K562 (cell line): ENCODE measurements around the gene SUN5. TPM values are rescaled to one million over a fixed set of nuclear protein-coding genes. Genes with fewer than 3 reads are reported as not detected.

Experiments
- ATAC-seq: fragments of 200-7000 bp; cut with Tn5 transposase; 3 replicates; pipeline ENCODE4 v1.9.1; 2020; ENCODE audit warnings: moderate library complexity
- BruUV-seq: library from RNA; stranded (reverse); fragments of 400-500 nt; replicated peaks from 2 replicates; lab custom pipeline; 2021; lab: Mats Ljungman, UMichigan
- CTCF ChIA-PET: fragments of 300-600 bp; formaldehyde crosslinking; extraction: SDS; loops from one replicate; lab custom pipeline; 2021; ENCODE audit warnings: low intra/inter-chr PET ratio; lab: Yijun Ruan, JAX
- POLR2A ChIA-PET: fragments of 300-600, 350-650 bp; sonication (Branson Sonifier 250); formaldehyde crosslinking; extraction: SDS; loops from one replicate; lab custom pipeline; 2021; ENCODE audit warnings: antibody characterized with exemption, inconsistent platforms; lab: Yijun Ruan, JAX
- DNase-seq, 4 experiments: peaks; one replicate each; pipeline versions ENCODE4 v3.0.0 to v3.0.0-alpha.2; 2011 to 2018; ENCODE audit warnings: low spot score in 3 of 4, mixed read lengths in 3 of 4; ENCODE audit errors: extremely low read depth in 1 of 4
- FAIRE-seq: peaks from 2 replicates; lab custom pipeline; 2011; peaks lifted over from hg19 to GRCh38; lab: Jason Lieb, UNC
- H2AFZ ChIP-seq: 2 replicates; pipeline ENCODE4 v1.6.0; 2011; ENCODE audit warnings: low read depth, low read length, control low read depth, inconsistent platforms
- H3K27ac ChIP-seq: fragments of 200-600 bp; 3 replicates; pipeline ENCODE4 v1.8.0; 2011; ENCODE audit warnings: low read depth, mild to moderate bottlenecking, control low read depth, inconsistent platforms, low read length, moderate library complexity, mixed read lengths; ENCODE audit errors: extremely low read depth
- H3K27me3 ChIP-seq, 2 experiments: fragments of 300-600 bp in 1 of 2; 2 replicates in 1 of 2; 3 replicates in 1 of 2; pipeline versions ENCODE4 v1.6.0 to v1.8.0; 2011; ENCODE audit warnings: inconsistent platforms in 2 of 2, low read length in 2 of 2, mild to moderate bottlenecking in 1 of 2, mixed read lengths in 1 of 2, moderate library complexity in 1 of 2; ENCODE audit not compliant: control insufficient read depth in 2 of 2, insufficient read depth in 2 of 2
- H3K36me3 ChIP-seq: fragments of 300-600 bp; 3 replicates; pipeline ENCODE4 v1.8.0; 2011; ENCODE audit warnings: mild to moderate bottlenecking, low read length, inconsistent platforms; ENCODE audit not compliant: control insufficient read depth, insufficient read depth
- H3K4me1 ChIP-seq, 2 experiments: fragments of 200-600 bp in 1 of 2; replicated peaks in 1 of 2; 2 replicates in 1 of 2; 3 replicates in 1 of 2; pipeline versions ENCODE4 v1.5.1 to v1.8.0; 2011; ENCODE audit warnings: inconsistent platforms in 2 of 2, low read length in 2 of 2, mild to moderate bottlenecking in 1 of 2, mixed read lengths in 1 of 2, moderate library complexity in 1 of 2; ENCODE audit not compliant: control insufficient read depth in 2 of 2, insufficient read depth in 2 of 2
- H3K4me2 ChIP-seq: 2 replicates; pipeline ENCODE4 v1.6.1; 2011; ENCODE audit warnings: low read length, control low read depth, inconsistent platforms, mixed read lengths; ENCODE audit not compliant: insufficient read depth
- H3K4me3 ChIP-seq: fragments of 200-600 bp; sonication (generic), shearing (Covaris generic); 2 replicates; pipeline ENCODE4 v1.5.1; 2016; ENCODE audit warnings: control low read depth, inconsistent platforms
- H3K79me2 ChIP-seq: fragments of 200-600 bp; 3 replicates; pipeline ENCODE4 v1.8.0; 2011; ENCODE audit warnings: low read length, inconsistent platforms; ENCODE audit not compliant: control insufficient read depth, insufficient read depth
- H3K9ac ChIP-seq, 2 experiments: 2 replicates each; pipeline versions ENCODE4 v1.6.0 to v1.6.1; 2011; ENCODE audit warnings: low read depth in 2 of 2, low read length in 2 of 2, control low read depth in 1 of 2, inconsistent platforms in 1 of 2, mild to moderate bottlenecking in 1 of 2, mixed read lengths in 1 of 2; ENCODE audit not compliant: insufficient read depth in 1 of 2
- H3K9me1 ChIP-seq: one replicate; pipeline ENCODE4 v1.6.0; 2011; ENCODE audit warnings: inconsistent platforms, mild to moderate bottlenecking, low read length, moderate library complexity; ENCODE audit not compliant: control insufficient read depth, insufficient read depth
- H3K9me3 ChIP-seq: replicated peaks from 2 replicates; pipeline ENCODE4 v1.5.1; 2011; ENCODE audit warnings: low read depth, low read length, inconsistent platforms; ENCODE audit not compliant: control insufficient read depth, insufficient read depth
- H4K20me1 ChIP-seq: replicated peaks from 2 replicates; pipeline ENCODE4 v1.6.1; 2011; ENCODE audit warnings: low read length, inconsistent platforms, mixed read lengths; ENCODE audit not compliant: control insufficient read depth, insufficient read depth
- FOXP1 ChIP-seq: sonication (generic); formaldehyde crosslinking; IDR thresholded peaks from 2 replicates; pipeline ENCODE4 v1.8.0; 2022; ENCODE audit warnings: mild to moderate bottlenecking, missing genetic modification reagents
- GABPB1 ChIP-seq: sonication (generic); formaldehyde crosslinking; IDR thresholded peaks from 2 replicates; pipeline ENCODE4 v1.8.0; 2022; ENCODE audit warnings: mild to moderate bottlenecking, missing genetic modification reagents
- HEY1 ChIP-seq: fragments of 250-450 bp; sonication (Bioruptor Pico); IDR thresholded peaks from 2 replicates; pipeline ENCODE4 v1.5.0; 2020; ENCODE audit warnings: mild to moderate bottlenecking, moderate library complexity, borderline replicate concordance
- ZFP36 ChIP-seq: fragments of 150-350 bp; IDR thresholded peaks from 2 replicates; pipeline ENCODE4 v1.6.1; 2018; ENCODE audit warnings: low read length, low read depth; ENCODE audit not compliant: partially characterized antibody
- WGBS: fragments of 100-300 bp; shearing (Covaris generic); methylation state at CpG from one replicate; pipeline ENCODE4 v1.1.6; 2016; ENCODE audit warnings: low coverage, mixed read lengths; ENCODE audit not compliant: insufficient coverage; ENCODE audit errors: missing lambda C conversion rate; 5-methylcytosine and 5-hydroxymethylcytosine counted together
- in situ Hi-C: fragments of 300-500 bp; cut with MboI; formaldehyde crosslinking; loops from 4 replicates; pipeline ENCODE4 v1.15.0; 2018; ENCODE audit warnings: inconsistent platforms, mixed read lengths
- intact Hi-C: fragments of 100-400 bp; cut with micrococcal nuclease; formaldehyde crosslinking; loops from 2 replicates; pipeline ENCODE4 v1.14.2; 2022
- polyA plus RNA-seq, 8 experiments: library from polyadenylated mRNA; depleted of rRNA in 4 of 8; stranded (reverse) in 5 of 8; unstranded in 3 of 8; fragments of >200 nt; fragmentation: Nextera tagmentation in 2 of 8; fragmentation: Illumina TruSeq in 1 of 8; extraction: Ambion mirVana in 2 of 8; extraction: Trizol in 1 of 8; gene quantifications; 2 replicates each; pipeline versions ENCODE4 v1.2.1 to v1.2.3, GENCODE V29; 2011 to 2014; ENCODE audit warnings: inconsistent platforms in 1 of 8, missing spikeins in 1 of 8
- total RNA-seq, 7 experiments: library from RNA; depleted of rRNA in 6 of 7; stranded (reverse); fragments of >200 nt in 6 of 7; fragmentation: Illumina TruSeq in 2 of 7; extraction: Trizol in 2 of 7; gene quantifications; 2 replicates each; pipeline versions ENCODE4 v1.2.1 to v1.2.3, GENCODE V29; 2011 to 2021; ENCODE audit warnings: low replicate concordance in 1 of 7

Gene SUN5
- total and polyA plus RNA-seq, 9 of the 15 experiments (the other 6 are each of a cell fraction or from before 2014, with no cell fraction given): not detected

DNA sequence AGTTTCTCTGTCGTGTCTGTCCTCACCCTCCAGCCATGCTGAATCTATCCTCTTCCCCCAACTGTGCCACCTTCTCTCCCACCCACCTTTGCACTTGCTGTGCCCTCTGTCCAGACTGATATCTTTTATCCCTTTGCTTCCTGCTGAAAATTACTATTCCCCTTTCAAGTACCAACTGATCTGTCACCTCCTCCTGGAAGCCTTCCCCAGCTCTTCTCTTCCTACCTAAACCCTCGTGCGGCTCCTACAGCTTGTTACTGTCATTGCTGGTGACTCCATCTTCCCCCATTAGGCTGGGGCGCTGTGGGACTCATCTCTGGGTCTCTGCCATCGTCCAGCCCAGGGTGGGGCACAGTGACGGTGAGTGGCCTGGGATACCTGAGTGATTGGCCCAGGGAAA lies 28.3 kb upstream of the SUN5 start:
- H3K4me2 ChIP-seq: no peak overlapping the region
- whole genome bisulfite sequencing: 0% methylated on average over 6 of the region's 6 CpGs
- no peak overlapping the region for H3K4me3 ChIP-seq
- in situ Hi-C loops: no loop called here
- ChIA-PET POLR2A (interaction anchor here (0.6 kb wide), 1 partner anchor 39 kb away, joined by 3 read pairs; no protein-coding TSS in a partner anchor), CTCF (no interaction called here)
- no peaks in the 10 kb centered on the region for H3K79me2 ChIP-seq
- H3K9me3 ChIP-seq: no peaks in the 10 kb centered on the region
- no peaks in the 10 kb centered on the region; the same call in 1 of the 2 replicates for H4K20me1 ChIP-seq
- no peak overlapping the region for H3K27ac ChIP-seq
- no peaks in the 10 kb centered on the region for H3K9me1 ChIP-seq
- H2AFZ ChIP-seq: no peak overlapping the region
- TF ChIP-seq ZFP36: peak; percentile 84
- no peak for TF ChIP-seq GABPB1 (CRISPR knock-in tag)
- ATAC-seq (no peak), DNase-seq (no peak), FAIRE-seq (no peak)
- H3K36me3 ChIP-seq: no peaks in the 10 kb centered on the region
- BruUV-seq: no TSS peak
- H3K9ac ChIP-seq: no peak overlapping the region
- peaks cover 0 to 34% of the 10 kb centered on the region in 2 experiments; a peak in 2 of 5 replicates for H3K27me3 ChIP-seq
- intact Hi-C loops: no loop called here
- H3K4me1 ChIP-seq: peaks cover 0 to 3% of the 10 kb centered on the region in 2 experiments; a peak in 1 of 5 replicates

DNA sequence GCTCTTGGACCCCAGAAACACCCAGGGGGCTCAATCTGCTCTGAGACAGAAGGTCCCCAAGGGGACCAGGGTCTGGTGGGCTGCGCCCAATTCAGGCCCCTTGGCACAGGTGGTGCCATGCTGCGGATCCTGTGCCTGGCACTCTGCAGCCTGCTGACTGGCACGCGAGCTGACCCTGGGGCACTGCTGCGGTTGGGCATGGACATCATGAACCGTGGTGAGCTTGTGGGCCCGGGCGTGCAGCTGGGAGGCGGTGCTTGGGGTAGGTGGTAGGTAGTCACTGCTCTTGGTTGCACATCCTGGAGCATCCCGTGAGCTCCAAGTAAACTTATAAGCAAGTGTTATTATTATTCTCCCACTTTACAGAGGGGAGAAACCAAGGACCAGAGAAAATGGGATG lies 27.3 kb upstream of the SUN5 start, which contains the start of gene BPIFB6:
BPIFB6 (plus strand) TSS at position 118 of the 400 bp plus-strand sequence; CDS start at position 118, 0 bp downstream.
- Histone ChIP-seq H3K27me3 (peaks cover 0 to 31% of the 10 kb centered on the region in 2 experiments; a peak in 2 of 5 replicates), H3K9me1 (no peaks in the 10 kb centered on the region), H4K20me1 (no peaks in the 10 kb centered on the region), H3K27ac (no peak within 1 kb of the TSS), H3K79me2 (no peaks in the 10 kb centered on the region), H3K9ac (no peak within 1 kb of the TSS), H3K4me2 (no peak within 1 kb of the TSS), H3K4me1 (peaks cover 0 to 3% of the 10 kb centered on the region in 2 experiments; a peak in 1 of 5 replicates), H2AFZ (no peak within 1 kb of the TSS), H3K4me3 (no peak within 1 kb of the TSS), H3K9me3 (no peaks in the 10 kb centered on the region), H3K36me3 (no peaks in the 10 kb centered on the region)
- DNase-seq (no peak), FAIRE-seq (no peak), ATAC-seq (no peak)
- ChIA-PET CTCF (no interaction called here), POLR2A (interaction anchor here (0.6 kb wide), 1 partner anchor 9 kb away, joined by 3 read pairs; no protein-coding TSS in a partner anchor)
- TF ChIP-seq FOXP1: no peak
- TF ChIP-seq HEY1 (CRISPR knock-in tag): no peak
- 0% methylated on average over 10 of the region's 10 CpGs for WGBS
- intact Hi-C loops (no loop called here), in situ Hi-C loops (no loop called here)
- no TSS peak for BruUV-seq
